D341Med (cell line): ENCODE results near the gene NOL9.

ENCODE experiments used
- DNase-seq: peaks from one replicate; pipeline ENCODE4 v3.0.0; 2012; ENCODE audit warnings: low spot score

NOL9 gene

DNA sequence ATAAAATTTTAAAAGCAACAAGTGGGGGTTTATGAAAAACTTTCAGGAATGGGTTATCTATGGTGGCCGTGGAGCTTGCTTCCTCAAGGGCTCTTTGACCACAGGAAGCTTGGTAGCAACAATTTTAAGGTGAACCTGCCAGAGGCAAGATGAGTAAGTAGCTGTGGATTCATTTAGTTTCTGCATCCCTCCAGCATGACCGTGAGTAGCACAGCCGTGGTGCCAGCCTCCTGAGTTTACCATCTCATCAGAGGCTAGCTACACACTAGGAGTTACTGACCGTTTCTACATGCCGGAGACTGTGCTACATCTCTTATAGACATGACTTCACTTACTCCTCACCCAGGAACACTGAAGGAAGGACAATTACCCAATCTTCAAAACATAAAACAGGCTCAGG lies 32.8 kb downstream of the NOL9 start:
- no peak for DNase-seq

DNA sequence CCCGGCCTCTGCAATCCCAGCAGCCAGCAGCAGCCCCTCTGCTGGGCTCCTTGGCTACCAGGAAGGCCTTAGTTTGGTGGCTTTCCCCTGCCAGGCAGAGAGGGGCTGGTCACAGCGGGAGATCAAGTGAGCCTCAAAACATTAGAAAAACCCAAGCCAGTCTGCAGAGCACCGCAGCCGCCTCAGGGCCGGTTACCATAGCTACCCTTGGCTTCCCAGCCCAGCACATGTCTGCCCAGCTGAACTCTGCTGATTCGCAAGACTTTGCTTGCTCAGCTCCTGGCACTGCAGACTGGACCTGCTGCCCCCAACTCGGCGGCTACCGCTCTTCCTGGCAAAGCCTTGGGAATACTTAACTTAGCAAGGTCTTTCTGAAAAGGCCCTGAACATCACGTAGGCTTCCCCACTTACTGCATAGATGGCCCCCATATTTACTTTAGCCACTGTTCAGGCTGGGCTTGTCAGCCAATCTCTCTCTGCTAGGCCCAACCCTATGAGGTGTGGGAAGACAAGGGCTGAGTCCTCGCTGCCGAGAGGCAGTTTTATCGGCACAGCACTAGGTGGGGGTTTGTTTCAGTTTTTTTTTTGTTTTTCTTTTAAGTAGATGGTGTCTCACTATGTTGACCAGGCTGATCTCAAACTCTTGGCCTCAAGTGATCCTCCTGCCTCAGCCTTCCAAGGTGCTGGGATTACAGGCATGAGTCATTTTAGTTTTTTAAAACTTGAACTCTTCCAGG lies 34.2 kb downstream of the NOL9 start:
- DNase-seq, result peak; percentile 32

GRCh38 chr1:6519491-6519934 lies 34.8 kb downstream of the NOL9 start:
- no peak for DNase-seq

DNA sequence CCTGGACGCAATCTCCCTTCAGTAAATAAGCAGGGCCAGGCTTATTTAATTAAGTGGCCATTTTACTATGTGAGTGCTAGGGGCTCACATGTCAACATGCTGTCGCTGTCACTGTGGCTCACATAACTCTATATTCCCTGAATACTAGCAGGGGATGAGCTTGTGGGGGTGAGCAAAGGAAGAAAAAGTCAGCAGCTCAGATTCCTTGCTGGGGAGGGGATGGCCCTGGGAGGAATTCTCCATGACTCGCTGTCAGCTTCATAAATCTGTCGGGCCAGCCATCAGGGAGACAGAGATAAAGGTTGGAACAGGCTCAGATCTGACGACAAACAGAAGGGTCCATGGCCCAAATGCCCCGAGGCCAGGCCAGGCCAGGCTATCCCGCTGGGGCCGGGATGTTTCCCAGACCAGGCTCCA lies 36.9 kb downstream of the NOL9 start:
- DNase-seq, result no peak

DNA sequence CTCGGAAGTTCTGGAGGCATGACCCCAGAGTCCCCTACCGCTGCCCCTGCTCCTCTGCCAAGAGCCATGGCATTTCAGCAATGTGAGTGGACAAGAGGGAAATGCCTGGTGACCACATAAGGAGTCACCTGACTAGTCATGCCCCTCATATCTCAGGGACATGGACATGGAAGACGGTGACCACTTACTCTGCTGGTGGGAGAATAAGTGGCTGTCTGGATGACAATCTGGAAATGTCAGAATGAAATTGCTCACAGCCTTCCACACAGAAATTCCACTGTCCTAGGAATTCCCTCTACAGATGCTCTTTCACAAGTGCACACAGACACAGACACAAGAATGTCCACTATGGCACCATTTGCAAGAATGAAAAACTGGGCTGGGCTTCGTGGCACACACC lies 38.5 kb downstream of the NOL9 start:
- DNase-seq, result no peak

GRCh38 chr1:6513320-6513801 lies 41.0 kb downstream of the NOL9 start:
- no peak for DNase-seq

GRCh38 chr1:6512908-6513280 lies 41.4 kb downstream of the NOL9 start:
- DNase-seq, result no peak

- DNase-seq, result no peak
These were observed 41.9 kb downstream of the NOL9 start for GRCh38 chr1:6512245-6512907.

DNA sequence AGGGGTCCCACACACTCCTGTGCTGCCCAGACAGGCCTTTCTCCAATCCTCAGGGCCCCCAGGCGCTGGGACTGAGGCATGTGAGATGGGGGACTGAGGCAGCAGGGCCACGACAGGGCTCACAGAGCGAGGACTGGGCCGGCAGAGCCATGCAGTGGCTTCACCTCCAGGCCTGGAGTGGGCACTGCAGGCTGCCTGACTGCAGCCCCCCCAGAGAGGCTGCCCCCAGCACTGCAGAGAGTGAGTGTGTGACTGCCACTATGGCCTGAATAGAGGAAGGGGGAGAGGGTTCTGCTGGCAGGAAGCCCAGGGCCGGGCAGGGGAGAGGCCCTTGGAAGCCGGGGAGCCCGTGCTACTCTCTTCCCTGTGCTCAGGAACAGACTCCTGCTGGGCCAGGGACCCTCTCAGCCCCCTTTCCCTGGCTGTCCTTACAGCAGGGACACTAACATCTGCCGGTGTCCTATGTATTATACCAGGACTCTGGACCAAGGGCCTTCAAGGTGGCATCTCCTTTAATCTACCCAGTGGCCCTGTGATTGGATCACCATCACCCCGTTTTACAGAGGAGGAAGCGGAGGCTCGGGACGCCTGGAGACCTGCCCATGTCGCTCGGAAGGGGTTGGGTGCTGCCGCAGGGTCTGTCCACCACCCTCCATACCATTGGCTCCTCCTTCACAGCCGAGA lies 42.6 kb downstream of the NOL9 start:
- no peak for DNase-seq

- DNase-seq, result no peak
These were observed 43.3 kb downstream of the NOL9 start for GRCh38 chr1:6511056-6511455.

DNA sequence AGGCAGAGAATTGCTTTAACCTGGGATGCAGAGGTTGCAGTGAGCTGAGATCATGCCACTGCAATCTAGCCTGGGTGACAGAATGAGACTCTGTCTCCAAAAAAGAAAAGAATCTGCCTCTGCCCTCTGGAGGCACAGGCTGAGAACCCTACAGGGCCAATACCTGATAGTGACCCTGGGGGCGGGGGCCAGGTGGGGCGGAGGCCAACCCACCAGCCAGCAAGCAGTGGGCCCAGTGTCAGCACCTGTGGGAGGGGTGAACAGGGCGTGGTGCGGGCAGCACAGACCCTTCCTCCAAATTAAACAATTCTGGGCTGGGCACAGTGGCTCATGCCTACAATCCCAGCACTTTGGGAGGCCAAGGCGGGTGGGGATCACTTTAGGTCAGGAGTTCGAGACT lies 43.8 kb downstream of the NOL9 start:
- DNase-seq, result no peak

DNA sequence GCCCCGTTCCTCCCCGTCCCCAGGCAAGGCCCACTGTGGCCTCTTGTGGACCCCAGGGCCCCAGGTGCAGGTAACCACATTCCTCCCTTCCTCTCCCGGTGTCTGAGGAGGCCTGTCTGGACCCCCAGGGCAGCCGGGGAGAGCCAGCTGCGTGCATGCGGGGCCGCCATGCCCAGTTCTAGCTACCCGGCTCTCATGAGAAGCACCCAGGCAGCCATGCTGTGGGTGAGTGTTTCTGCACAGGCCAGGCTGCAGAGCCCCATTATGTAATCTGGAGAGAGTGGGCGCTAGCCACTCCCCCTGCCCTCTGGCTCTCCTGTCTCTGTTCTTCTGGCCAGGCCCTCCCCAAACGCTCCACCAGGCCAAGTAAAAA lies 44.4 kb downstream of the NOL9 start:
- DNase-seq, result peak; percentile 22

DNA sequence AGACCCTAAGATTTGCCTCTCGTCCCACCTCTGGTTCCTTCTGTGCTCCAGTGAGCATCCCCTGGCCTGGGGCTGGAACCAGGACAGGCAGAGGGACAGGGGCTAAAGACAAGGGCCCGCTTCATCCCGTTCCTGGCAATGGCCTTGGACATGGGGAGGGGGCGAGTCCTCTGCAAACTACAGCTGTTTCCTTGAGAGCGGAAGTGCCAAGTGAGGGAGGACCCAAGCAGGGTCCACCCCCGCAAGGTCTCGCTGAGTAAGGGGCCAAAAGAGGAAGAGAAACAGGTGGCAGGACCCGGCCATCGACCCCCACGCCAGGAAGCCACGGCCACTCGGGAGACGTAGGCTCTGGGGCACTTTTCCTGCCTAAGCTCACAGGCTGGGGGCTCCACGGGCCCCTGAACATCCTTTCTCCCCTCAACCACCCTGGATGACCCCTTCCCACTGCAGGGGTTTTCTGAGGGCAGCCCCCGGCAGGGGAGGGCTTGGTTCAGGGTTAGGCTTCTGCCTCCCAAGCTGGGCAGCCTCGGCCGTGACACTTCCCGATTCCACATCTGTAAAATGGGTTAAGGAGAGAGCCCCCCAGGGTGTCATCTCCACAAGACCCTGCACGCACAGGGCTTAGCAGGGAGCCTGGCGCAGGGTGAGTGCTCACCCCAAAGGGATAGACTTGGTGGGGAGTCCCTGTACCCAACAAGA lies 44.9 kb downstream of the NOL9 start:
- DNase-seq, result no peak

DNA sequence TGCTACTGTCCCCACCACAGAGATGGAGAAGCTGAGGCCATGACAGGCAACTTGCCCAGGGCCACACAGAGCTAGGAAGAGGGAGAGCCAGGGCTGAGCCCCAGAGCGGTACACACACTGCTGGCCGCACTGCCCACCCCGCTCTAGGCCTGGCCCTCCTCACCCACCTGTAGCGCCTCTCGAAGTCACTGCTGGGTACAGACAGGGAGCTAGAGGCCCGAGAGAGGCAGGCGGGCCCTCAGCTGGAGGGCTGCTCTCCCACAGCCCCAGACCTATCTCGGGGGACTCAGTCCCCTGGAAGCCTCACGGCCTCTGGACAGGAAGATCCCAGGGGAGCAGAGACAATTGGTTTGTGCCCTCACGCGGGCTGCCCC lies 45.5 kb downstream of the NOL9 start:
- DNase-seq, result no peak

DNA sequence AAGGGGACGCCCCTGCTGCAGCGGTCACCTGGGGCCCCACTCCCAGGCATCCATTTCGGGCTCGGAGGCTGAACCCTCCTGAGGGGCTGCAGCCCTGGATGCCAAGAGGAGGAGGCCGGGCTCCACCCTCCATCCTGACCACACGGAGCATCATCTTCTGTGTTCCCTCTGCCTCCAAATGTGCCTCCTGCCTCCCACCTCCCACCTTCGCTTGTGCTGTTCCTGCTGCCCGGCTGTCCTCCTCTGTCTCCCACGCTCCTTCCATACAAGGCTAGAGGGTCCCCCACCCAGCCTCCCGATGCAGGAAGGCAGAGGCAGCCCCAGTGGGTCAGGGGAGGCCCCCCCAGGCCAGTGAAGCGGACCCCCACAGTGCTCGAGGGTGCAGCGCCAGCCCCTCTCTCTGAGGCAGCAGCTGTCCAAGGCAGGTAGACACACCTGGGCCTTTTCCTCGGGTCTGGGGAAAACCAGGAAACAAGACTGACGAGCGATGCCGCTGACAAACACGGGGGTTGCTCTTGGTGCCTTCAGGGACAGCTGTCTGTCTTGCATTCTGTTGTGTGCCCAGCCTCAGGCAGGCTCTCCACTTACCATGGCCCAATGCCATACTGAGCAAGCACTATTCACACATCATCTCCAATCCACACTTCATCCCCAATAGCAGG lies 46.0 kb downstream of the NOL9 start:
- DNase-seq, result no peak

DNA sequence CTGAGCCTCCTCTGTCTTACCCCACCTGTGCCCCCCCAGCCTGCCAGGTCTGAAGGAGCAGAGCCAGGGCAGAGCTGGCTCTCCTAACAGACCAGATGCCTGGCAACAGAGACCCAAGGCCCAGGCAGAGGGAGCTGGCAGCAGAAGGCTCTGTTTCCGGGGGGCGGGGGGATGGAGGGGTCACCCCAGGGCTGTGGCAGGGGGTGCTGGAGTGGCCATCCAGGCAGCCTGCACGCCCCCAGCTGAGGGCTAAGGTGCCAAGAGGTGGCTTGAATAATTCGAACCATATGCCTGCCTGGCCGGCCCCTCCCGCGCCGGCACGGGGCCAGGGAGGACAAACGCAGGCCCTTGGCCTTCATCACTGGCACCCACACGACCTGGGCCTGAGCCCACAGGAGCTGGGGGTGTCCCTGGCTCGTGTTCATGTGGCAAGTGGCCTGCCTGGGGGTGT lies 46.8 kb downstream of the NOL9 start:
- no peak for DNase-seq

DNA sequence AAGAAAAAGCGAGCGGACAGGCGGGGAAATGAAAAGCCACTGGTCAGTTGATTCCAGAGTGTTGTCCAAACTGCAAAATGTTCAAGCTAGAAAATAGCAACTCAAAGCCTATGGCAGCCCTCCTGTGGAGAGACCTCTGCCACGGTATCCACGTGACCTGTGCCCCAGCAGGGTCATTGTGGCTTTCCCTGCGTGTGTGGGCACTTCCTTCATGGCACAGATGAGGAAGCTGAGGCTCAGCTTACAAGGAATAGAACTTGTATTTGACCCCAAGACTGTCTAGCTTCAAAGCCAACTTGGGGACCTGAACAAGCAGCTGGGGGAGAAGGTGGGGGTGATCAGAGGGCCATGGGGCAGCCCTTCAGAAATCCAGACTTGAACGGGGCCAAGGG lies 47.3 kb downstream of the NOL9 start:
- no peak for DNase-seq

- no peak for DNase-seq
These were observed 47.9 kb downstream of the NOL9 start for GRCh38 chr1:6506210-6507036.

- DNase-seq, result no peak
These were observed 48.7 kb downstream of the NOL9 start for GRCh38 chr1:6505367-6506209.

DNA sequence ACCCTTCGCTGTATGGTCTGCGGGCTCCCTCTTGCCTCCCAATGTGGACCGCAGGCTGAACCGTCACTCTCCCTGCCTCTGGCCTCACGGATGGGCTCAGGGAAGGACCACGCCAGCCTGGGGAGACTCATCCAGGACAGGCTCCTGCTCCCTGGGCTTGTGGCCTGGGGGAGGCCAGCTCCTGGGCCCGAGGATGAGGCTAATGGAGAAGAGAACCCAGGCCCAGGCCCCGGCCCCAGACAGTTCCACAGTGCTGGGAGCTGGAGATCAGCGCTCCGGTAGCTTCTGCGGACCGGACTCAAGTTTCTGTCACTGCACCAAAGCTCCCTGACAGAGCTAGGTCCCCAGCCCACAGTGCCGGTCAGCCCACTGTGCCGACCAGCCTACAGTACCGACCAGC lies 49.4 kb downstream of the NOL9 start:
- DNase-seq, result no peak
